Renal pelvis (tissue), 12 donors: Measurements from ENCODE around the gene CDK9. TPM values are rescaled to one million over a fixed set of nuclear protein-coding genes. Genes with fewer than 3 reads are reported as not detected.

Experiments used
- DNase-seq: peaks from one replicate; pipeline ENCODE4 v3.0.0-alpha.2; 2013
- long read RNA-seq, 16 experiments: transcript quantifications; one replicate each; lab custom pipeline, GENCODE V29; 2026
- polyA plus RNA-seq, 3 donors: library from polyadenylated mRNA; unstranded; fragments of 120-200 nt; gene quantifications; one replicate each; pipeline ENCODE4 v1.2.1, GENCODE V29; 2013; ENCODE audit not compliant: insufficient read length in 3 of 3

Gene CDK9
- polyA plus RNA-seq: 10 to 100 TPM; 74.6 to 78.2 (median 77.1) TPM
- long read RNA-seq, donor 1, transcript CDK9-201 (7 exons, 2,463 nt): major isoform, 11 of 29 reads
- long read RNA-seq, donor 1, partial matches to known transcripts: 9 of 29 reads
- long read RNA-seq, donor 1, other reads (novel, unspliced or antisense): 5 of 29 reads
- long read RNA-seq, donor 2, transcript CDK9-201 (7 exons, 2,463 nt): major isoform, 22 of 41 reads
- long read RNA-seq, donor 2, partial matches to known transcripts: 15 of 41 reads
- long read RNA-seq, donor 2, other reads (novel, unspliced or antisense): 0 of 41 reads
- long read RNA-seq, donor 3, transcript CDK9-201 (7 exons, 2,463 nt): major isoform, 21 of 34 reads
- long read RNA-seq, donor 3, partial matches to known transcripts: 8 of 34 reads
- long read RNA-seq, donor 3, other reads (novel, unspliced or antisense): 0 of 34 reads
- long read RNA-seq, donor 4, transcript CDK9-201 (7 exons, 2,463 nt): major isoform, 27 of 61 reads
- long read RNA-seq, donor 4, partial matches to known transcripts: 30 of 61 reads
- long read RNA-seq, donor 4, other reads (novel, unspliced or antisense): 0 of 61 reads
- long read RNA-seq, donor 5, transcript CDK9-201 (7 exons, 2,463 nt): major isoform, 10 of 14 reads
- long read RNA-seq, donor 5, partial matches to known transcripts: 0 of 14 reads
- long read RNA-seq, donor 5, other reads (novel, unspliced or antisense): 0 of 14 reads
- long read RNA-seq, donor 6, transcript CDK9-201 (7 exons, 2,463 nt): major isoform, 17 of 44 reads
- long read RNA-seq, donor 6, partial matches to known transcripts: 27 of 44 reads
- long read RNA-seq, donor 6, other reads (novel, unspliced or antisense): 0 of 44 reads
- long read RNA-seq, donor 7, transcript CDK9-201 (7 exons, 2,463 nt): major isoform, 25 of 40 reads
- long read RNA-seq, donor 7, transcript CDK9-205 (2 exons, 458 nt): minor isoform, 8 of 40 reads
- long read RNA-seq, donor 7, partial matches to known transcripts: 5 of 40 reads
- long read RNA-seq, donor 7, other reads (novel, unspliced or antisense): 0 of 40 reads
- long read RNA-seq, donor 8, transcript CDK9-201 (7 exons, 2,463 nt): major isoform, 5 of 8 reads
- long read RNA-seq, donor 8, partial matches to known transcripts: 0 of 8 reads
- long read RNA-seq, donor 8, other reads (novel, unspliced or antisense): 0 of 8 reads
- long read RNA-seq, donor 9, transcript CDK9-201 (7 exons, 2,463 nt): major isoform, 23 of 62 reads
- long read RNA-seq, donor 9, transcript CDK9-205 (2 exons, 458 nt): minor isoform, 5 of 62 reads
- long read RNA-seq, donor 9, partial matches to known transcripts: 33 of 62 reads
- long read RNA-seq, donor 9, other reads (novel, unspliced or antisense): 0 of 62 reads
- long read RNA-seq, donor 10, transcript CDK9-201 (7 exons, 2,463 nt): major isoform, 23 of 37 reads
- long read RNA-seq, donor 10, transcript CDK9-205 (2 exons, 458 nt): minor isoform, 5 of 37 reads
- long read RNA-seq, donor 10, partial matches to known transcripts: 7 of 37 reads
- long read RNA-seq, donor 10, other reads (novel, unspliced or antisense): 0 of 37 reads
- long read RNA-seq, donor 11, transcript CDK9-201 (7 exons, 2,463 nt): major isoform, 12 of 22 reads
- long read RNA-seq, donor 11, transcript CDK9-205 (2 exons, 458 nt): minor isoform, 9 of 22 reads
- long read RNA-seq, donor 11, partial matches to known transcripts: 0 of 22 reads
- long read RNA-seq, donor 11, other reads (novel, unspliced or antisense): 0 of 22 reads
- long read RNA-seq, donor 12, transcript CDK9-201 (7 exons, 2,463 nt): major isoform, 30 of 57 reads
- long read RNA-seq, donor 12, partial matches to known transcripts: 22 of 57 reads
- long read RNA-seq, donor 12, other reads (novel, unspliced or antisense): 0 of 57 reads
- long read RNA-seq, donor 13, transcript CDK9-201 (7 exons, 2,463 nt): major isoform, 9 of 24 reads
- long read RNA-seq, donor 13, partial matches to known transcripts: 14 of 24 reads
- long read RNA-seq, donor 13, other reads (novel, unspliced or antisense): 0 of 24 reads
- long read RNA-seq, donor 14: 0 reads
- long read RNA-seq, donor 15, transcript CDK9-205 (2 exons, 458 nt): minor isoform, 5 of 52 reads
- long read RNA-seq, donor 15, transcript CDK9-201 (7 exons, 2,463 nt): major isoform, 24 of 52 reads
- long read RNA-seq, donor 15, partial matches to known transcripts: 20 of 52 reads
- long read RNA-seq, donor 15, other reads (novel, unspliced or antisense): 0 of 52 reads
- long read RNA-seq, donor 16, transcript CDK9-201 (7 exons, 2,463 nt): major isoform, 17 of 39 reads
- long read RNA-seq, donor 16, transcript CDK9-205 (2 exons, 458 nt): minor isoform, 8 of 39 reads
- long read RNA-seq, donor 16, partial matches to known transcripts: 9 of 39 reads
- long read RNA-seq, donor 16, other reads (novel, unspliced or antisense): 0 of 39 reads

DNA sequence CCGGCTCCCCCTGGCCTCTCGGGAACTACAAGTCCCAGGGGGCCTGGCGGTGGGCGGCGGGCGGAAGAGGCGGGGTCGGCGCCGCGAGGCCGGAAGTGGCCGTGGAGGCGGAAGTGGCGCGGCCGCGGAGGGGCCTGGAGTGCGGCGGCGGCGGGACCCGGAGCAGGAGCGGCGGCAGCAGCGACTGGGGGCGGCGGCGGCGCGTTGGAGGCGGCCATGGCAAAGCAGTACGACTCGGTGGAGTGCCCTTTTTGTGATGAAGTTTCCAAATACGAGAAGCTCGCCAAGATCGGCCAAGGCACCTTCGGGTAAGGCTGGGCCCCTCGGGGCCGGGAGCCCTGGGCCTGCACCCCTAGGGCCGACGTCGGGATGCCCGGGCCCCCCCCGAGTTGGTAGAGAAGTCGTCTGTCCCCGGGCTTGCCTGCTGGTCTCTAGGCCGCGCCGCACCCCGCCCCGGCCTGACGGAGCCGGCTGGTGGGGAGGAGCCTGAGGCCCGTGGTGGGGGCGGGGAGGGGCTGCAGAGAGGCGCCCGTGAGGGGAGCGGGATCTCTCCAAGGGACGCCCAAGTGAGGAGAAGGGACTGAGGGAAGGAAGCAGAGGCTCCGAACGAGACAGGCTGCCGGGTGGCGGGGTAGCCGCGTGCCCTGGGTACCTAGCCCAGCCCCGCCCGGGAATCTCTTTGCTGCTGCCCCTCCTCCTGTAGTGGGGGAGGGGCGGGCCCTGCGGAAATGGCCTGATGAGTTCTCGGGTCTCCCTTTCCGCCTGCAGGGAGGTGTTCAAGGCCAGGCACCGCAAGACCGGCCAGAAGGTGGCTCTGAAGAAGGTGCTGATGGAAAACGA lies at the start of gene CDK9:
Gene CDK9 (plus strand): TSS at position 102 of the 840 bp plus-strand sequence. CDS start 115 bp downstream, at position 217.
- DNase-seq: peak; percentile 88

DNA sequence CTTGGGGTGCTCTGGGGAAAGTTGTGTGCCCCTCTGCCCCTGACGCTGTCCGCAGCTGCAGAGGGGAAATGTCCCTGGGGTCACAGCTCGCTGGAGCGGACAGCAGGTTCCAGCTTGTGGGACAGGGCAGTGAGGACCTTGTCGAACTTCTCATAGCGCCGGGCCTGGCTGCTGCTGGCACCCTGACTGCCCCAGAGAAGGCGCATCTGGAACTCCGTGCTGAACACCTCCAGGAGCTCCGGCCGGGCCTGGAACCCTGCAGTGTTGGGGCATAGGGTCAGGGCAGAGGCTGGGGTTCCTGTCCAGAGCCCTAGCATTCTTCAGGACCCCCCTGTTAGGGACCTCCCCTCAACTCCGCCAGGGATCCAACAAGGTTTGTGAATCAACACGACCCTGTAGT lies 47.2 kb upstream of the CDK9 start:
- no peak for DNase-seq

DNA sequence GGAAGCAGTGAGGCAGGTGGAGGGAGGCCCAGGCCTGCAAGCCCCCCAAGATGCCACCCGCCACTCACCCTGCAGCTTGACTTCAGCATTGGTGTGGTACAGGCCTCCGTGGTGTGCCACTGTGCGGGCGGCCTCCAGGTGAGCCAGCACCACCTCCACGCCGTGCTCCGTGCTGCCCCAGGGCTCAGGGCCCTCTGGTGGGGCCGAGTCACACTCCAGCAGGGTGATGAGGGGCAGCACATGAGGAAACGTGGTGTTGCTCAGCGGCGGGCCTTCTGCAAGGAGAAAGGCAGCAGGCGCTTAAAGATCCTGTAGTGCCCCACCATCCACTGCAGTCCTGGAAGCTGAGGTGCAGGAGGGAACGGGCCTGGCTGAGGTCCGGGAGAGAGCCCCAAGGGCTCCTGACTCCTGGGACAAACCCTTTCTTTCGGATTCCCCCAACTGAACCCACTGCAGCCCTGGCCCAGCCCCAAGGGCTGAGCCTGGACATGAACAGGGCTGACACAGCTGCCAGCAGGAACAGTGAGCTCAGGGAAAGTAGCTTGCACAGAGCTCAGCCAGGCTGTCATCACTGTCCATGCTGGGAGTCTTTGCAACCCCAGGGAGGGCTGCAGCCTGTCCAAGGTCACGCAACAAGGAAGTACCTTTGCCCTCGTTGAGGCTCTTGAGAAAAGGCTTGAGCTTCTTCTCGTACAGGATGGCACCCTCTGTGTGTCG lies 46.1 kb upstream of the CDK9 start:
- DNase-seq: no peak

DNA sequence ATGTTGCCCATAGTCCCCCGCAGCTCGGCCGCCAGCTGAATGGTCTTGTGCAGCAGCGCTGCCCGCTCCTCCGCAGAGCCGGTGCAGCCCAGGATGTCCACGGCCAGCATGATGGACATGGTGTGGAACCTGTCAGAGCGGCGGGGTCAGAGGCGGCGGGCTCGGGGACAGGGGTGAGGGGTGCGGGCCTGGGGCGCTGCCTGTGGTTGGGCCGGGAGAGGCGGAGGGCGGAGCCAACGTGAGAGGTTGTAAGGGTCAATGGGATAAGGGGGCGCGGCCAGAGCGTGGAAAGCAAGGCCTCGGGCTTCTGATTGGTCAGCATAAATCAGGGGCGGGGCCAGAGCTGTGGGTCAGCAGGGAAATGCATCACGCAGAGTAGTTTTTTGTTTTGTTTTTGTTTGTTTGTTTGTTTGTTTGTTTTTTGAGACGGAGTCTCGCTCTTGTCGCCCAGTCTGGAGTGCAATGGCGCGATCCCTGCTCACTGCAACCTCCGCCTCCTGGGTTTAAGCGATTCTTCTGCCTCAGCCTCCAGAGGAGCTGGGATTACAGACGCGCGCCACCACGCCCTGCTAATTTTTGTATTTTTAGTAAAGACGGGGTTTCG lies 43.9 kb upstream of the CDK9 start:
- DNase-seq: peak; percentile 75

DNA sequence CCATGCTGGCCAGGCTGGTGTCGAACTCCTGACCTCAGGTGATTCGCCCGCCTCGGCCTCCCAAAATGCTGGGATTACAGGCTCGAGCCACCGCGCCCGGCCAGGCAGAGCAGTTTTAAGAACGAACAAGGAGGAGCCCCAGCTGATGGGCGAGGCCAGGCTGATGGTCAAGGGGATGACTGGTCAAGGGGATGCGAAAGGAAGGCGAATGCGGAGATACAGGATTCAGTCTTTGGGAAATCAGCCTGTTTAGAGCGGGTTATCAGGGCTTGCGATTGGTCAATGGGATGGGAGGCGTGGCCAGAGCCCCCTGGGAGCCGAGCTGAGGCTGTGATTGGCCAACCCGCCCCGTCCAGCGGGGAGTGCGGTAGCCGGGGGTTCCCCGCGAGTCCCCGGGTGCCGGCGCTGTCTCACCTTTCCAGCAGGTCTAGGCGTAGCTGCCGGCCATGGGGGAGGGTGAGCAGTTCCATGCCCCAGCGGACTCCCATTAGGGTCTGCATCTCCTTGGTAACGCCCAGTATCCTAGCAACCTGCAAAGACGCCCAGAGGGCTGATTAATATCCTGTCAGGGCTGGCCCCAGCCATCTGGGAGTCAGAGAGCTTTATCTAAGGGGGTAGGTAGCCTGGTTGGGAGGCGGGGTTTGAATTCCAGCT lies 43.3 kb upstream of the CDK9 start:
- DNase-seq: peak; percentile 90

DNA sequence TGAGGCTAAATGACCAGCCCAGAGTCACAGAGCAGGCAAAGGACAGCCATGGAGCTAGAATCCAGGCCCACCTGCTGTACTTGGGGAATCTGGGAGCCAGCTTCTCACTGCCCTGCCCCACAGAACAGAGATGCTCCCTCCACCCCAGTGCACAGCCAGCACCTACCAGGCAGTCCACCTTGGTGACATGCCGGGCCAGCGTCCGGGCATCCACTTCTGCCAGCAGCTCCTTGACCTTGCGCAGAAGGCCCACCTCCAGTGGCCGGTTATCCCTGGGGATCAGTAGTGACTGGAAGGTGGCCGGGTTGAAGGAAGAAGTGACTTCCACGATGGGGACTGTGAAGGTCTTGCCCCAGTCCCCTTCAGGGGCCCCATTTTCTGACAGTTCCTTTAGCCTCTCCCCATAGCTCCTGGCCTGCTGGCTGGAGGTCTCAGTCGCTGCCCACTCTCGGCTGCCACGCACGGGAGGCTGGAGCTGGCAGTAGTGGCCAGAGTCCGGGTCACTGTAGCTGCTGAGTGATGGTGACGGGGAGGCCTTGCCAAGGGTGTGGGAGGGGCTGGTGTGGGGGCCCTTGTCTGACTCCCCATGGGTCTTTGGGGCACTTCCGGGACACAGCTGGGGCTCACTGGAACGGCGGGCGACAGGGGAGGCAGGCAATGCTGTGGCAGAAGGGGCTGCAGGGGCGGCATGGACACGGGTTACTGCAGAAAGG lies 41.3 kb upstream of the CDK9 start:
- no peak for DNase-seq

DNA sequence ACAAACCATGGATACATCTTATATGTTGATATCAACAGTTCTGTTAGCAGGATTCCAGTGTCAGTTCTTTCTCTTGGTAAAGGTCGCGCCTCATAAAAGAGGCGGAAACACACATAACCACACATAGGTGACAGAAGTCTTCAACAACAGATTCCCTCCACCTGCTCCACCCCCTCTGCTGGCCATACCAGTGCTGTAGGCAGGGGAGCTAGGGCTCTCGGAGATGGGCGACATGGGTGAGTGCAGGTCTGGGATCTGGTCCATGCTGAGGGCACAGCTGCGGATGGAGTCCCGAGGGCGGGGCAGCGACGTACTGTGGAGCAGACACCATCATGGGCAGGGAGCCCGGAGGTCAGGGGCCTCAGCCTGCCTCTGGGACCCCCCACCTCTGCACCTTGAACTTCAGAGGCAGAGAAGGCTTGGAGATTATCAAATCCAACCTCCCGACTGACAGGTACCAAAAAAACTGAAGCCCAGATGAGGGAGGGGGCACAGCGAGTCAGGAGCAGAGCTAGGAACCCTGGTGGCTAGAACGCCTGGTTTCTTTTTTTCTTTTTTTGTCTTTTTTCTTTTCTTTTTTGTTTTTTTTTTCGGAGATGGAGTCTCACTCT lies 38.8 kb upstream of the CDK9 start:
- no peak for DNase-seq

DNA sequence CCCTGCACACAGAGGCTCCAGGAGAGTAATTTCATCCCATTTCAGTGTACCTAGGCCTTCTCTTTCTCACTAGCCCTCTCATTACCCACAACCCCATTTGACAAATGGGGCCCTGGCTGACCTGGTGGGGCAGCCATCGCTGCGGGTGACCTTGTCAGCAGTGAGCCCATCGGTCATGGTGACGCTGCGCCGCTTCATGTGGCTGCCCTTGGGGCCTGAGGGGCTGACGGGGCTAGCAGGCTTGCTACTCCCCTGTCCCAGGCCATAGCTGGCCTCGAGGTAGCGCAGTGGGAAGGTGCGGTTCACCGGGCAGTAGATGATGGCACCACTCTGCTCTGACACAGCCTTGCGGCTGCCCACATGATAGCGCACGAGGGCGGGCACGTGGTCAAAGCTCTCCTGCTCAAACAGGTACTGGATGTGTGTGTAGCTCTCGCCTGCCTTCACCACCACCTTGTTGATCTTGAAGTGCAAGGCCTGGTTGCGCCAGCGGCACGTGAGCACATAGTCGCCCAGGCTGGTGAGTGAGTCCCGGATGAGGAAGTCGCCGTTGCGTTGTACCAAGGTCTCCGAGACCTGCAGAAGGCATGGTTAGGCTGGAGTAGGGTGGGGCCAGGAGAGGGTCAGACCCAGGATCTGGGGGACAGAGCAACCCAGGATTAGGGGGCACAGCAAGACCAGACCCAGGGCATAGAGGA lies 36.6 kb upstream of the CDK9 start:
- no peak for DNase-seq

DNA sequence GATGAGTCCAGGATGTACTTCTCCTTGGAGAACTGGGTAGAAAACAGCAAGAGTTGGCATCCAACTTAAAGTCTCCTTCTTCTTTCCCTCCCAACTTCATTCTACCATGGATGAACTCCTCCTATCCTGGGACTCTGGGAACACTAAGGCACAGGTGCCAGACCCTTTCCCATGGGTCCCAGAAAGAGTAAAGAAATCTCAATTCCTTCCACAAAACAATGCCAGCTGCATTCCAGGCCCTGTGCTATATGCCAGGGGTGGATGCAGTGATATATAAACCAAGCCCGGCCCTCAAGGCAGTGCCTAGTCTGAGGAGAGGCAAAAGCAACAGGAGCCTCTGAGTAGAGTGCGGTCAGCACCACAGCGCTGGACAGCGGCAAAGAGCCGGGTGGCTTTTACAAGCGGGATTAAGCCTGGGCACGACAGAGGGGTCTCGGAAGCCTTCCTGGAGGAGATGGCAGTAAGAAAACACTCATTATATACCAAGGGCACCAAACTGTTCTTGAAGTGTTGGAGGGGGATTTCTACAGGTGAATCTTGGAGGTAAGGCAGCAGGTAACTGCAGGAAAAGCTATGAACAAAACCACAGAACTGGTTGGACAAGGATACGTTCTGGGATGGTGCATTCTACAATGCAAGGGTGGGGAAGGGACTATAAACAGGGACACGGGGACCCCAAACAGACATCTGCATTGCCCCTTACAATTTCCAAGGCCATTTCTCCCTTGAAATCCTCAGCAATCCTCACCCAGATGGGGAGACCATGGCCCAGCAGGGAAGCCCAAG lies 34.4 kb upstream of the CDK9 start:
- no peak for DNase-seq

DNA sequence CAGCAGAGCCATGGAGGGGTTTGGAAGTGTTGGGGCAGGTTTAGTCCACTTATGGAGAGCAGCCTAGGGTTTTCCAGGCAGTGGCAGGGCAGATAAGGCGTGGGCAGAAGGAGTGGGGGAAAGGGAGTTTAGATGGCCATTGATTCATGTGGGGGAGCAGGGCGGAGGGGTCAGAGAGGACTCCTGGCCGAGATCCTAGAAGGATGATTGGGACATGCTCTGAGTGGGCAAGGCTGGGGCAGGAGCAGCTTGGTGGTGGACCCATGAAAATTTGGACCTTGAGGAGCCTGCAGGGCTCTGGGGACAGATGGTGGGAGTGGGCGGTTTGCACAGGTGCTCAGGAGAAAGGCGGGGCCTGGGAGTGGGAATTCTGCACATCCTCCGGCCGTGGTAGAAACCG lies 32.7 kb upstream of the CDK9 start:
- DNase-seq: no peak

DNA sequence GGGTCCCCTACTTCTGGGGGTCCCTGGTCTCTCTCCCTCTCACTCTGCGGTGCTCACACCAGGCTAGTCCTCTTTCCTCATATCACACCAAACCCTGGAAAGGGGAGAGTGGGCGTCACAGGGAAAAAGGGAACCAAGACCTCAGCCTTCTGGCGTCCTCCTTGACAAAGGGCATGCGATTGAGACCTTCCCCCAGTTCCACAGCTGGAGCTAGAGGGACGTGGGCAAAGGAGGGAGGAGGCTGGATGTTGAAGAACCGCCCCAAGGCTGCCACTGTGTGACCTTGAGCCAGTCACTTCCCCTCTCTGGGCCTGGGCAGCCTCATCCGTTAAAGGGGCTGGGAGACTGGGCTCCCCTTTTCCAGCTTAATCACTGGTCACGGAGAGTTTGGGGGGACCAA lies 32.2 kb upstream of the CDK9 start:
- no peak for DNase-seq

DNA sequence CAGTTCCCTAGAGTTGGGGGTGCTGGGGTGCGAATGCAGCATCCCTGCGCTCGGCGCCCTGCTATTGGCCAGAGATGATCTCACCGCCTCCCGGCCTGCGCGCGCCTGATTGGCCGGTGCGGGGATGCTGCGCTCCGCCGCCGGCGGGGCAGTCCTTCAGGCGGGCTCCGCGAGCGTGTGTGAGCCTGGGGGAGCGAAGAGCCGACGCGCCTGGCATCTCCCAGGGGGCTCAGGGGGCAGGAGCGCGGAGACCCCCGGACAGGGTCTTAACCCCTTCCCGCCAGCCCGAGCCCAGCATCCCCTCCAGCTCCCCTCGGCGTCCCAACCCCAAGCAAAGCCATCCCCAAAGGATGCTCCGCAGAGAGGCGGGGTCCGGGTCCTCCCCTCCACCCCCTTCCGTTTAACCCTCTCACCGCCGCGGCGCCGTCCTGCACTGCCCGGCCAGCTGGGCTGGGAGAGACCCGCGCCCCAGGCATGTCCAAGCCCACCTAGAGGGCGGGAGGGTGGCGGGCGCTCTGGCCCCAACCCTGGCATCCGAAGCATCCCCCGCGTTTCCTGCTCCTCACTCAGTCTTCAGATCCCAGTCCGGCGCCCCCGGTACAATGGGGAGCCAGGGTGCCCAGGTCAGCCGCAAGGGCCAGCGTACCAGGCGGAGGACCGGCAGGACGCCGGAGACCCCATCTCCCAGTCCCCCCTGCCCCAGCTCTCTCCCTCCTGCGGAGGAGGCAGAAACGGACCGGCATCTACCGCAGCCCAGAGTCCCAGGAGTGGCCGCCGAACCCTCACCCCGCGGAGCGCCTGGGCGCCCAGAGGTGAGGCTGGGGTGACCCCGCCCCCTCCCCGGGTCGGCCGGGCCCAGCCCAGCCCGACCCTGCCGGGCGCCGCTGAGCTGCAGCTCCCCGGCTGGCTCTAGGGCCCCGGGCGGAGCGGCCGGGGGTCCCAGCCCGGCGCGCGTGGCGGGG lies 31.5 kb upstream of the CDK9 start:
- DNase-seq: no peak
